PC-9 (cell line): Measurements from ENCODE around the gene MTHFD1L. TPM values are rescaled to one million over a fixed set of nuclear protein-coding genes. Genes with fewer than 3 reads are reported as not detected.

Source experiments
- BruUV-seq: library from RNA; stranded (reverse); fragments of 400-500 nt; replicated peaks from 2 replicates; lab custom pipeline; 2021; lab: Mats Ljungman, UMichigan
- CTCF ChIA-PET: fragments of 300-600 bp; sonication (Branson Sonifier 250); formaldehyde crosslinking; loops from one replicate; lab custom pipeline; 2022; ENCODE audit warnings: antibody characterized with exemption; lab: Charles Lee
- POLR2A ChIA-PET: fragments of 300-600 bp; sonication (Branson Sonifier 250); formaldehyde crosslinking; loops from one replicate; lab custom pipeline; 2022; ENCODE audit warnings: antibody characterized with exemption; ENCODE audit not compliant: unreplicated experiment; lab: Charles Lee
- DNase-seq, 2 experiments: peaks; one replicate each; pipeline versions ENCODE4 v3.0.0 to v3.0.0-alpha.2; 2015 to 2022; ENCODE audit warnings: mixed read lengths in 1 of 2
- H2AFZ ChIP-seq: fragments of 200-600 bp; sonication (generic); 2 replicates; pipeline ENCODE4 v1.8.1; 2017; ENCODE audit warnings: antibody characterized with exemption
- H3F3A ChIP-seq: fragments of 200-600 bp; sonication (generic); 2 replicates; pipeline ENCODE4 v1.8.1; 2017; ENCODE audit warnings: antibody characterized with exemption, mild to moderate bottlenecking, low read depth; ENCODE audit not compliant: insufficient read depth
- H3K27ac ChIP-seq: fragments of 200-600 bp; sonication (generic); 2 replicates; pipeline ENCODE4 v1.6.1; 2016; ENCODE audit warnings: mixed run types
- H3K27me3 ChIP-seq: fragments of 200-600 bp; sonication (generic); 2 replicates; pipeline ENCODE4 v1.6.1; 2016; ENCODE audit warnings: low read depth, mixed run types; ENCODE audit not compliant: insufficient read depth
- H3K36me3 ChIP-seq: fragments of 200-600 bp; sonication (generic); 2 replicates; pipeline ENCODE4 v1.6.1; 2016; ENCODE audit warnings: low read depth, mixed run types
- H3K4me1 ChIP-seq: fragments of 200-600 bp; sonication (generic); replicated peaks from 2 replicates; pipeline ENCODE4 v1.6.1; 2016; ENCODE audit warnings: mixed run types; ENCODE audit not compliant: insufficient read depth
- H3K4me2 ChIP-seq: fragments of 200-600 bp; sonication (generic); 2 replicates; pipeline ENCODE4 v1.6.1; 2017; ENCODE audit warnings: mixed run types
- H3K4me3 ChIP-seq: fragments of 200-600 bp; sonication (generic); 2 replicates; pipeline ENCODE4 v1.6.1; 2016; ENCODE audit warnings: mixed run types
- H3K79me2 ChIP-seq: fragments of 200-600 bp; sonication (generic); 2 replicates; pipeline ENCODE4 v1.6.1; 2017; ENCODE audit warnings: low read depth, mixed run types
- H3K9me2 ChIP-seq: fragments of 200-600 bp; sonication (generic); 2 replicates; pipeline ENCODE4 v1.8.1; 2017; ENCODE audit warnings: mild to moderate bottlenecking; ENCODE audit not compliant: insufficient read depth
- H3K9me3 ChIP-seq: fragments of 200-600 bp; sonication (generic); 2 replicates; pipeline ENCODE4 v1.8.1; 2016; ENCODE audit warnings: low read depth; ENCODE audit not compliant: insufficient read depth
- H4K20me1 ChIP-seq: fragments of 200-600 bp; sonication (generic); 2 replicates; pipeline ENCODE4 v1.8.1; 2017; ENCODE audit not compliant: insufficient read depth
- CTCF ChIP-seq: fragments of 200-600 bp; sonication (generic); conservative IDR thresholded peaks from 2 replicates; pipeline ENCODE4 v1.6.1; 2017; ENCODE audit warnings: mixed run types, antibody characterized with exemption, mild to moderate bottlenecking, moderate library complexity
- EZH2 ChIP-seq: fragments of 200-600 bp; sonication (generic); IDR thresholded peaks from 2 replicates; pipeline ENCODE4 v1.8.0; 2017; ENCODE audit warnings: antibody characterized with exemption, low read depth
- intact Hi-C: fragments of 100-400 bp; cut with micrococcal nuclease; formaldehyde crosslinking; loops from one replicate; pipeline ENCODE4 v1.10.0; 2022; ENCODE audit not compliant: unreplicated experiment
- total RNA-seq: library from RNA; stranded (reverse); gene quantifications from 2 replicates; pipeline ENCODE4 v1.2.3, GENCODE V29; 2021

MTHFD1L gene
- total RNA-seq, 1 experiment from 2014 or later, result 53.3 TPM

- H3K36me3 ChIP-seq, result peaks cover 18% of the 10 kb centered on the region
- no peak for DNase-seq
- H3K9me2 ChIP-seq, result no peaks in the 10 kb centered on the region
- TF ChIP-seq CTCF (peak; percentile 61), EZH2 (no peak)
- peaks cover 5% of the 10 kb centered on the region; the same call in 1 of the 2 replicates for H4K20me1 ChIP-seq
- H3K27ac ChIP-seq, result no peak overlapping the region
- POLR2A ChIA-PET, result no interaction called here
- H3K9me3 ChIP-seq, result no peaks in the 10 kb centered on the region
- intact Hi-C loops, result no loop called here
- H3K4me1 ChIP-seq, result no peaks in the 10 kb centered on the region
- BruUV-seq, result no TSS peak
- no peak overlapping the region for H3K4me3 ChIP-seq
- no peaks in the 10 kb centered on the region for H3K27me3 ChIP-seq
- H2AFZ ChIP-seq, result no peak overlapping the region
- no peaks in the 10 kb centered on the region for H3K79me2 ChIP-seq
- H3K4me2 ChIP-seq, result no peak overlapping the region
- CTCF ChIA-PET, result no interaction called here
- peaks cover 3% of the 10 kb centered on the region; the same call in 1 of the 2 replicates for H3F3A ChIP-seq
These were observed 40.3 kb downstream of the MTHFD1L start for GRCh38 chr6:150905769-150906168.

GRCh38 chr6:150906641-150907326 lies 41.3 kb downstream of the MTHFD1L start:
- ChIA-PET POLR2A (no interaction called here), CTCF (no interaction called here)
- BruUV-seq, result no TSS peak

GRCh38 chr6:150907383-150907782 lies 41.9 kb downstream of the MTHFD1L start:
- Histone ChIP-seq H3K27ac (no peak overlapping the region), H3K4me3 (no peak overlapping the region), H4K20me1 (peaks cover 5% of the 10 kb centered on the region; the same call in 1 of the 2 replicates), H3K4me1 (no peaks in the 10 kb centered on the region), H3K9me3 (no peaks in the 10 kb centered on the region), H3K79me2 (no peaks in the 10 kb centered on the region), H3F3A (peaks cover 3% of the 10 kb centered on the region; the same call in 1 of the 2 replicates), H2AFZ (no peak overlapping the region), H3K9me2 (no peaks in the 10 kb centered on the region), H3K36me3 (peaks cover 26% of the 10 kb centered on the region), H3K27me3 (no peaks in the 10 kb centered on the region), H3K4me2 (no peak overlapping the region)
- intact Hi-C loops, result no loop called here
- CTCF ChIA-PET, result no interaction called here
- TF ChIP-seq CTCF (no peak), EZH2 (no peak)
- no peak for DNase-seq
- BruUV-seq, result no TSS peak
- POLR2A ChIA-PET, result no interaction called here

More at GRCh38 chr6:150906641-150907326, 41.3 kb downstream of the MTHFD1L start:
- peaks cover 5% of the 10 kb centered on the region; the same call in 1 of the 2 replicates for H4K20me1 ChIP-seq
- no peaks in the 10 kb centered on the region for H3K4me1 ChIP-seq
- no peak overlapping the region for H3K4me2 ChIP-seq
- peaks cover 3% of the 10 kb centered on the region; the same call in 1 of the 2 replicates for H3F3A ChIP-seq
- no peak overlapping the region for H3K4me3 ChIP-seq
- intact Hi-C loops, result no loop called here
- H3K9me3 ChIP-seq, result no peaks in the 10 kb centered on the region
- TF ChIP-seq CTCF (no peak), EZH2 (no peak)
- no peak for DNase-seq
- H3K27me3 ChIP-seq, result no peaks in the 10 kb centered on the region
- H3K27ac ChIP-seq, result no peak overlapping the region
- no peak overlapping the region for H2AFZ ChIP-seq
- H3K36me3 ChIP-seq, result peaks cover 26% of the 10 kb centered on the region
- H3K9me2 ChIP-seq, result no peaks in the 10 kb centered on the region
- no peaks in the 10 kb centered on the region for H3K79me2 ChIP-seq
